ENCODE data around the gene LONP2.
"Not testable (repeated sequence)": the region's sequence is repeated elsewhere in the genome, so short reads cannot be mapped to it uniquely, and the experiment has no call there.

Gene LONP2

DNA sequence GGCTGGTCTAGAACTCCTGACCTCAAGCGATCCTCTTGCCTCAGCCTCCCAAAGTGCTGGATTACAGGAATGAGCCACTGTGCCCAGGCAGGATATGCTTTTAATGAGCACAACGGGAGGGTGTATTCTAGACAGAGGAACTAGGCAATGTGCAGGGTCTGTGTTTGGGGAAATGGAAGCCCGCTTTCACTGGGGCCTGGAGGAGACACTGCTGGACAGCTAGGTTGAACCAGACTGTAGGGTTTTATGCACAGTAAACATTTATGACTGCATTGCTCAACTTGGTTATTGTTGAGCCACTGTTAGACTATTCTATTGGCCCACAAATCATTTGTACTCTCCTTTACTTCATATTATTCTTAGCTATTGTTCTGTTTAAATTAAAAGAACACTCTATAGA, 151.3 kb downstream of the LONP2 start:
- no peak for DNase-seq (ENCODE audit: low read depth)

DNA sequence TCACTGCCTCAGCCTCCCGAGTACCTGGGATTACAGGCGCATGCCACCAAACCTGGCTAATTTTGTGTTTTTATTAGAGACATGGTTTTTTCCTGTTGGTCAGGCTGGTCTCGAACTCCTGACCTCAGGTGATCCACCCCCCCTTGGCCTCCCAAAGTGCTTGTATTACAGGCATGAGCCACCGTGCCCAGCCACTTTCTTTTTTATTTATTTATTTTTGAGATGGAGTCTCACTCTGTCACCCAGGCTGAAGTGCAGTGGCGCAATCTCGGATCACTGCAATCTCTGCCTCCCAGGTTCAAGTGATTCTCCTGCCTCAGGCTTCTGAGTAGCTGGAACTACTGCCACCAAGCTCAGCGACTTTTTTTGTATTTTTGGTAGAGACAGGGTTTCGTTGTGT, 158.4 kb downstream of the LONP2 start:
- not testable (repeated sequence) for DNase-seq (ENCODE audit: low read depth)

DNA sequence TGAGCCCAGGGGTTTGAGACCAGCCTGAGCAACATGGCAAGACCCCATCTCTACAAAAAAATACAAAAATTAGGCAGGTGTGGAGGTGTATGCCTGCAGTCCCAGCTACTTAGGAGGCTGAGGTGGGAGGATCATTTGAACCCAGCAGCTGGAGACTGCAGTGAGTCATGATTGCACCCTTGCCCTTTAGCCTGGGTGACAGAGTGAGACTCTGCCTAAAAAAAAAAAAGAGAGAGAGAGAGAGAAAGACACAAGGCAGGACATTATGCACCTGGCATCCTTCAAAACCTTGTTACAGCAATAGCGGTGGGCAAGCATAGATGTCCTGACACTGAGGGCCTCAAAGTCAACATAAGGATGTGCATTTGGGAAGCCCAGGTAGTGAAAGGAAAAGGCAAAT, 161.1 kb downstream of the LONP2 start:
- DNase-seq (ENCODE audit: low read depth) = no peak

DNA sequence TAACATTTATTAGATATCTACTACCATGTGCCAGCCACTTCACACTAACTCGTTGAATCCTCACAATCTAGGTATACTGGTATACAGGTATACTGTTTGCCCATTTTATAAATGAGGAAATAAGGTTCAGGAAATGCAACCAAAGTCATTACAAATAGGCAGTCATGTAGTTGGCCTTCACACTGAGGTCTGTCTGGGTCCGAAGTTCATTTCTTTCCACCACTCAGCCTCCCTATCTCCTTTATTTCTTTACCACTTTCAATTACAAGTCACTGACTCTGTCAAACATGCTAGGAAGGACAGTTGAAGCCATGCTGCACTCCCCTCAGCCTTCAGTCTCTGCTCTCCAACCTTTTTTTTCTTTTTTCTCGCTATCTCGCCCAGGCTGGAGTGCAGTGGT, 161.8 kb downstream of the LONP2 start:
- DNase-seq (ENCODE audit: low read depth) = no peak
